SK-N-SH (cell line): ENCODE data around the gene ZNF366. TPM values are rescaled to one million over a fixed set of nuclear protein-coding genes. Genes with fewer than 3 reads are reported as not detected.

Source experiments
- CTCF ChIA-PET: fragments of 300-600, 350-600 bp; formaldehyde crosslinking; extraction: SDS; loops from one replicate; lab custom pipeline; 2021; lab: Yijun Ruan, JAX
- POLR2A ChIA-PET: fragments of 350-600 bp; sonication (Branson Sonifier 250); formaldehyde crosslinking; extraction: SDS; loops from one replicate; lab custom pipeline; 2020; ENCODE audit warnings: antibody characterized with exemption, inconsistent platforms; lab: Yijun Ruan, JAX
- DNase-seq: peaks from one replicate; pipeline ENCODE4 v3.0.0; 2012
- H2AFZ ChIP-seq: fragments of 200-600 bp; sonication (generic); 2 replicates; pipeline ENCODE4 v1.8.1; 2016; ENCODE audit warnings: antibody characterized with exemption, mild to moderate bottlenecking, low read depth
- H3F3A ChIP-seq: fragments of 200-600 bp; sonication (generic); replicated peaks from 2 replicates; pipeline ENCODE3; 2016; ENCODE audit warnings: antibody characterized with exemption, mild to moderate bottlenecking; ENCODE audit not compliant: insufficient read depth
- H3K27ac ChIP-seq, 2 experiments: fragments of 200-500 bp in 1 of 2; fragments of 200-600 bp in 1 of 2; sonication (Bioruptor generic) in 1 of 2; sonication (generic), shearing (Covaris generic) in 1 of 2; 2 replicates each; pipeline versions ENCODE4 v1.5.1 to v1.6.1; 2014 to 2016; ENCODE audit warnings: low read depth in 2 of 2, inconsistent platforms in 1 of 2, low read length in 1 of 2, mild to moderate bottlenecking in 1 of 2, mixed read lengths in 1 of 2
- H3K27me3 ChIP-seq: fragments of 200-600 bp; sonication (generic), shearing (Covaris generic); 2 replicates; pipeline ENCODE4 v1.6.1; 2016; ENCODE audit warnings: mixed run types; ENCODE audit not compliant: insufficient read depth
- H3K36me3 ChIP-seq, 2 experiments: fragments of 200-500 bp in 1 of 2; fragments of 200-600 bp in 1 of 2; sonication (Bioruptor generic) in 1 of 2; sonication (generic) in 1 of 2; replicated peaks in 1 of 2; 2 replicates each; pipeline versions ENCODE3 to v1.5.1; 2014 to 2016; ENCODE audit warnings: low read length in 1 of 2, mild to moderate bottlenecking in 1 of 2; ENCODE audit not compliant: insufficient read depth in 2 of 2, control insufficient read depth in 1 of 2
- H3K4me1 ChIP-seq, 2 experiments: fragments of 200-500 bp in 1 of 2; fragments of 200-600 bp in 1 of 2; sonication (Bioruptor generic) in 1 of 2; sonication (generic), shearing (Covaris generic) in 1 of 2; 2 replicates each; pipeline versions ENCODE4 v1.5.1 to v1.6.1; 2014 to 2016; ENCODE audit warnings: low read depth in 1 of 2, low read length in 1 of 2, mixed run types in 1 of 2; ENCODE audit not compliant: insufficient read depth in 2 of 2, control insufficient read depth in 1 of 2
- H3K4me2 ChIP-seq: fragments of 200-600 bp; sonication (generic), shearing (Covaris generic); 2 replicates; pipeline ENCODE4 v1.6.1; 2017; ENCODE audit warnings: mixed run types
- H3K4me3 ChIP-seq, 2 experiments: fragments of 200-500 bp in 1 of 2; fragments of 200-600 bp in 1 of 2; sonication (Bioruptor generic) in 1 of 2; sonication (generic), shearing (Covaris generic) in 1 of 2; 2 replicates each; pipeline versions ENCODE4 v1.5.1 to v1.8.1; 2014 to 2016; ENCODE audit warnings: low read depth in 2 of 2, inconsistent platforms in 1 of 2, low read length in 1 of 2, mild to moderate bottlenecking in 1 of 2, mixed read lengths in 1 of 2, moderate library complexity in 1 of 2
- H3K79me2 ChIP-seq: fragments of 200-600 bp; sonication (generic); 2 replicates; pipeline ENCODE4 v1.8.1; 2017; ENCODE audit warnings: mild to moderate bottlenecking; ENCODE audit not compliant: insufficient read depth
- H3K9ac ChIP-seq: fragments of 200-600 bp; sonication (generic); 2 replicates; pipeline ENCODE4 v1.6.1; 2017; ENCODE audit warnings: mixed run types
- H3K9me2 ChIP-seq: fragments of 200-600 bp; sonication (generic); 2 replicates; pipeline ENCODE4 v1.6.1; 2017; ENCODE audit warnings: mixed run types
- H3K9me3 ChIP-seq: fragments of 200-600 bp; sonication (generic); 2 replicates; pipeline ENCODE4 v1.6.1; 2017; ENCODE audit warnings: mixed run types, mild to moderate bottlenecking, moderate library complexity
- H4K20me1 ChIP-seq: fragments of 200-600 bp; sonication (generic); 2 replicates; pipeline ENCODE4 v1.6.1; 2017; ENCODE audit warnings: mild to moderate bottlenecking, mixed run types; ENCODE audit not compliant: insufficient read depth
- EP300 ChIP-seq, 2 experiments: IDR thresholded peaks; 2 replicates each; pipeline versions ENCODE4 v1.4.0 to v1.6.1; 2012; ENCODE audit warnings: borderline replicate concordance in 1 of 2, low read depth in 1 of 2, low read length in 1 of 2
- FOXJ3 ChIP-seq: sonication (generic); formaldehyde crosslinking; IDR thresholded peaks from 2 replicates; pipeline ENCODE4 v1.5.1; 2020; ENCODE audit warnings: mild to moderate bottlenecking, missing genetic modification reagents
- GATA2 ChIP-seq: sonication (generic); formaldehyde crosslinking; IDR thresholded peaks from 2 replicates; pipeline ENCODE4 v1.5.0; 2020; ENCODE audit warnings: mild to moderate bottlenecking, missing genetic modification reagents
- IRF3 ChIP-seq: fragments of 150-350 bp; IDR thresholded peaks from 2 replicates; pipeline ENCODE4 v1.6.1; 2016; ENCODE audit warnings: mild to moderate bottlenecking, low read depth, low read length
- NRF1 ChIP-seq: IDR thresholded peaks from 2 replicates; pipeline ENCODE4 v1.6.1; 2012; ENCODE audit warnings: low read depth, mild to moderate bottlenecking, low read length
- POLR2AphosphoS5 ChIP-seq: IDR thresholded peaks from 2 replicates; pipeline ENCODE4 v1.6.1; 2012; ENCODE audit warnings: low read depth, low read length
- RCOR1 ChIP-seq: fragments of 150-350 bp; IDR thresholded peaks from 2 replicates; pipeline ENCODE4 v1.6.1; 2017; ENCODE audit warnings: antibody characterized with exemption, low read length
- REST ChIP-seq: IDR thresholded peaks from 2 replicates; pipeline ENCODE4 v1.6.1; 2012; ENCODE audit warnings: mild to moderate bottlenecking, low read depth, low read length, moderate library complexity
- TAF1 ChIP-seq: IDR thresholded peaks from 2 replicates; pipeline ENCODE4 v1.6.1; 2012; ENCODE audit warnings: low read depth, mild to moderate bottlenecking, low read length, moderate library complexity, borderline replicate concordance
- TCF12 ChIP-seq: IDR thresholded peaks from 2 replicates; pipeline ENCODE4 v1.4.0; 2012
- TEAD4 ChIP-seq: IDR thresholded peaks from 2 replicates; pipeline ENCODE4 v1.4.0; 2012; ENCODE audit warnings: mild to moderate bottlenecking, borderline replicate concordance; ENCODE audit not compliant: insufficient read depth
- YY1 ChIP-seq: IDR thresholded peaks from 2 replicates; pipeline ENCODE4 v1.4.0; 2012; ENCODE audit warnings: low read depth, mild to moderate bottlenecking
- WGBS: methylation state at CpG from one replicate; pipeline ENCODE4 v1.1.6; 2017; ENCODE audit warnings: low lambda C conversion rate; 5-methylcytosine and 5-hydroxymethylcytosine counted together
- polyA plus RNA-seq, 3 experiments: library from polyadenylated mRNA; depleted of rRNA; stranded (reverse); fragments of >200 nt; gene quantifications; 2 replicates each; pipeline ENCODE4 v1.2.3, GENCODE V29; 2012
- TF ChIP-seq, protein P1 (sequence below): IDR thresholded peaks from 2 replicates; pipeline ENCODE4 v1.4.0; 2012; ENCODE audit warnings: low read depth, borderline replicate concordance

The ZNF366 gene
- polyA plus RNA-seq, 1 of the 3 experiments (the other 2 are of a cell fraction), result not detected

DNA sequence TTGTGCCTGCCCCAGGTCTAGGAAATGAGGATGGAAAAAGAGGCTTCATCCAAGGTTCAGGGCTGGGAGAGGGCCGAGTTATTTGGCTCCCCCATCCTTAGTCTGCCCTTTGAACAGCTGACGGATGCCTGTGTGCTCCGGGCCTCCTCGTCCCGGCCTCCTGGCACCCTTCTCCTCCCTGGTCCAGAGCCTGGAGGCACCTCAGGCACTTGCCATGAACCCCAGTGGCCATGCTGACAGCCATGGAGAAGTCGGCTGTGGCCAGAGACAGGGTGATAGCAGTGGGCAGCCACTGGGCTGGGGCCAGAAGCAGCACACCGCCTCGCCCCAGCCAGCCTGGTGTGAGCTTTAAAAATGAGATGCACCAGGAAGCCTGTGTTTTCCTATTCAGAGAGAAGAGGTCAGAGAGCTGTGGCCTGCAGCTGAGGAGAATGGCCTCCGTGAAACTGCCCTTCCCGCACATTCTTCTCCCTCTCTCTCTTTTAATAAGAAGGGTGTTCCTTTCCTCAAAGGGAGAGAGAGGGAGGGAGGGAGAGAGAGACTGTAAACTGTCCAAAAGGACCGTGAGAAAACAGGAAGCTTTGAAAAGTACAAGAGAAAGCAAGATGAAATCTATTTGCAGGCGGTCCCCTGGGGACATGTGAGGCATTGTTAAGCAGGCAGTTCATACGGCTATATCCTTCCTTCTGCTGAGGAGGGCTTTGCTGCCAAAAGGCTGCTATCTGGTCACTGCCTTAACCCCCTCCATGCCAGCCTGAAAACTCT, 55.3 kb downstream of the ZNF366 start (continued):
- TF ChIP-seq IRF3 (no peak), TAF1 (no peak)

- H3F3A ChIP-seq, result peaks cover 21% of the 10 kb centered on the region
- no peaks in the 10 kb centered on the region for H3K36me3 ChIP-seq
- H3K4me3 ChIP-seq, result no peak overlapping the region
- no peaks in the 10 kb centered on the region for H3K79me2 ChIP-seq
- H3K9me3 ChIP-seq, result no peaks in the 10 kb centered on the region
- CTCF ChIA-PET, result no interaction called here
- no peak overlapping the region for H2AFZ ChIP-seq
- H3K27me3 ChIP-seq, result no peaks in the 10 kb centered on the region
- H3K9ac ChIP-seq, result no peak overlapping the region
- H3K4me1 ChIP-seq, result peaks cover 18 to 20% of the 10 kb centered on the region in 2 experiments; a peak in 3 of 4 replicates
- WGBS, result 0% methylated on average over 1 of the region's 1 CpG
- H3K9me2 ChIP-seq, result no peaks in the 10 kb centered on the region
- POLR2A ChIA-PET, result no interaction called here
- no peaks in the 10 kb centered on the region for H4K20me1 ChIP-seq
- no peak overlapping the region for H3K27ac ChIP-seq
- no peak for DNase-seq
- H3K4me2 ChIP-seq, result no peak overlapping the region
- TF ChIP-seq FOXJ3 (CRISPR knock-in tag) (no peak), POLR2AphosphoS5 (no peak), REST (no peak), GATA2 (CRISPR knock-in tag) (no peak)
These were observed 58.8 kb downstream of the ZNF366 start for GRCh38 chr5:72448368-72448767.

- DNase-seq, result no peak
- no peak overlapping the region for H2AFZ ChIP-seq
- H3K27me3 ChIP-seq, result no peaks in the 10 kb centered on the region
- H3K4me3 ChIP-seq, result no peak overlapping the region
- H3K9ac ChIP-seq, result no peak overlapping the region
- no peaks in the 10 kb centered on the region for H3K79me2 ChIP-seq
- no peaks in the 10 kb centered on the region for H3K36me3 ChIP-seq
- H4K20me1 ChIP-seq, result no peaks in the 10 kb centered on the region
- no peak overlapping the region for H3K4me2 ChIP-seq
- H3K27ac ChIP-seq, result no peak overlapping the region
- ChIA-PET CTCF (interaction anchor here (0.8 to 1.5 kb wide), 2 partner anchors 9 to 18 kb away, joined by 3 read pairs; no protein-coding TSS in a partner anchor), POLR2A (no interaction called here)
- peaks cover 19% of the 10 kb centered on the region for H3F3A ChIP-seq
- no peaks in the 10 kb centered on the region for H3K9me3 ChIP-seq
- H3K9me2 ChIP-seq, result no peaks in the 10 kb centered on the region
- 95% methylated on average over 4 of the region's 4 CpGs for WGBS
- peaks cover 14 to 15% of the 10 kb centered on the region in 2 experiments; a peak in 3 of 4 replicates for H3K4me1 ChIP-seq
- TF ChIP-seq, protein P1, sequence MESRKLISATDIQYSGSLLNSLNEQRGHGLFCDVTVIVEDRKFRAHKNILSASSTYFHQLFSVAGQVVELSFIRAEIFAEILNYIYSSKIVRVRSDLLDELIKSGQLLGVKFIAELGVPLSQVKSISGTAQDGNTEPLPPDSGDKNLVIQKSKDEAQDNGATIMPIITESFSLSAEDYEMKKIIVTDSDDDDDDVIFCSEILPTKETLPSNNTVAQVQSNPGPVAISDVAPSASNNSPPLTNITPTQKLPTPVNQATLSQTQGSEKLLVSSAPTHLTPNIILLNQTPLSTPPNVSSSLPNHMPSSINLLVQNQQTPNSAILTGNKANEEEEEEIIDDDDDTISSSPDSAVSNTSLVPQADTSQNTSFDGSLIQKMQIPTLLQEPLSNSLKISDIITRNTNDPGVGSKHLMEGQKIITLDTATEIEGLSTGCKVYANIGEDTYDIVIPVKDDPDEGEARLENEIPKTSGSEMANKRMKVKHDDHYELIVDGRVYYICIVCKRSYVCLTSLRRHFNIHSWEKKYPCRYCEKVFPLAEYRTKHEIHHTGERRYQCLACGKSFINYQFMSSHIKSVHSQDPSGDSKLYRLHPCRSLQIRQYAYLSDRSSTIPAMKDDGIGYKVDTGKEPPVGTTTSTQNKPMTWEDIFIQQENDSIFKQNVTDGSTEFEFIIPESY, result no peak
- TF ChIP-seq TCF12, result no peak
- no peak for TF ChIP-seq TEAD4
- no peak for TF ChIP-seq YY1
- no peak for TF ChIP-seq EP300 (IDR thresholded peaks at IDR 0.05; ENCODE audit: borderline replicate concordance in 1 of 2, low read depth in 1 of 2, low read length in 1 of 2)
- no peak for TF ChIP-seq REST
- TF ChIP-seq NRF1, result no peak
- no peak for TF ChIP-seq RCOR1
These were observed 59.5 kb downstream of the ZNF366 start for GRCh38 chr5:72447751-72448150.
